Astrocyte (in vitro differentiated cells and primary cell): ENCODE results near the gene USP31. TPM values are rescaled to one million over a fixed set of nuclear protein-coding genes. Genes with fewer than 3 reads are reported as not detected.
A peak's percentile ranks its signal among the peaks of the same experiment; 100 is the strongest.

Experiments used
- DNase-seq: peaks from one replicate; pipeline ENCODE4 v3.0.0-alpha.2; 2010; ENCODE audit warnings: low read depth
- FAIRE-seq: peaks from 2 replicates; lab custom pipeline; 2011; peaks lifted over from hg19 to GRCh38; lab: Jason Lieb, UNC
- H2AFZ ChIP-seq: 2 replicates; pipeline ENCODE4 v1.6.0; 2012; ENCODE audit warnings: low read depth, low read length, inconsistent platforms
- H3K27ac ChIP-seq: 2 replicates; pipeline ENCODE4 v1.5.1; 2011; ENCODE audit warnings: low read depth, low read length, inconsistent platforms
- H3K27me3 ChIP-seq: 2 replicates; pipeline ENCODE4 v1.6.0; 2011; ENCODE audit warnings: low read length, inconsistent platforms; ENCODE audit not compliant: insufficient read depth
- H3K36me3 ChIP-seq: 2 replicates; pipeline ENCODE4 v1.5.1; 2011; ENCODE audit warnings: low read length, inconsistent platforms; ENCODE audit not compliant: insufficient read depth
- H3K4me1 ChIP-seq: 2 replicates; pipeline ENCODE4 v1.5.1; 2011; ENCODE audit warnings: low read length, inconsistent platforms; ENCODE audit not compliant: insufficient read depth
- H3K4me2 ChIP-seq: 2 replicates; pipeline ENCODE4 v1.6.0; 2012; ENCODE audit warnings: low read length, inconsistent platforms
- H3K4me3 ChIP-seq: 2 replicates; pipeline ENCODE4 v1.5.1; 2011; ENCODE audit warnings: low read depth, mild to moderate bottlenecking, low read length, inconsistent platforms; ENCODE audit not compliant: insufficient read depth
- H3K79me2 ChIP-seq: 2 replicates; pipeline ENCODE4 v1.6.0; 2012; ENCODE audit warnings: mild to moderate bottlenecking, low read length, inconsistent platforms; ENCODE audit not compliant: insufficient read depth
- H3K9ac ChIP-seq: 2 replicates; pipeline ENCODE4 v1.6.0; 2012; ENCODE audit warnings: mild to moderate bottlenecking, low read length, inconsistent platforms
- H3K9me3 ChIP-seq: 2 replicates; pipeline ENCODE4 v1.5.1; 2012; ENCODE audit warnings: low read depth, mild to moderate bottlenecking, low read length, inconsistent platforms; ENCODE audit not compliant: insufficient read depth
- H4K20me1 ChIP-seq: 2 replicates; pipeline ENCODE4 v1.6.0; 2012; ENCODE audit warnings: low read length, inconsistent platforms; ENCODE audit not compliant: insufficient read depth
- H3K27ac Mint-ChIP-seq: one replicate; pipeline ENCODE4 v1.8.0; 2021; ENCODE audit warnings: mild to moderate bottlenecking, mixed read lengths; ENCODE audit not compliant: unreplicated experiment
- H3K27me3 Mint-ChIP-seq: one replicate; pipeline ENCODE4 v1.8.0; 2021; ENCODE audit warnings: low read depth, mixed read lengths; ENCODE audit not compliant: unreplicated experiment
- H3K36me3 Mint-ChIP-seq: one replicate; pipeline ENCODE4 v1.8.0; 2021; ENCODE audit warnings: low read depth, mixed read lengths; ENCODE audit not compliant: unreplicated experiment
- H3K4me1 Mint-ChIP-seq: one replicate; pipeline ENCODE4 v1.8.0; 2021; ENCODE audit warnings: low read depth, mixed read lengths; ENCODE audit not compliant: unreplicated experiment
- H3K4me3 Mint-ChIP-seq: one replicate; pipeline ENCODE4 v1.8.0; 2021; ENCODE audit warnings: mild to moderate bottlenecking, moderate library complexity, mixed read lengths; ENCODE audit not compliant: unreplicated experiment
- H3K9me3 Mint-ChIP-seq: one replicate; pipeline ENCODE4 v1.8.0; 2021; ENCODE audit warnings: mild to moderate bottlenecking, mixed read lengths; ENCODE audit not compliant: unreplicated experiment
- CTCF ChIP-seq: IDR thresholded peaks from 2 replicates; pipeline ENCODE4 v1.5.1; 2011; ENCODE audit warnings: low read depth, mild to moderate bottlenecking, inconsistent platforms, low read length, moderate library complexity; ENCODE audit not compliant: insufficient read depth
- EZH2 ChIP-seq: IDR thresholded peaks from 2 replicates; pipeline ENCODE4 v1.6.1; 2012; ENCODE audit warnings: mild to moderate bottlenecking, low read length, inconsistent platforms; ENCODE audit not compliant: insufficient read depth
- total RNA-seq: library from RNA; stranded (reverse); gene quantifications from 2 replicates; pipeline ENCODE4 v1.2.1, GENCODE V29; 2021

USP31 gene
- total RNA-seq, 1 donor from 2014 or later: 9.4 TPM

- peaks cover 4% of the 10 kb centered on the region for H3K36me3 Mint-ChIP-seq
- H3K36me3 ChIP-seq: peaks cover 6% of the 10 kb centered on the region
- no peak overlapping the region for H3K4me2 ChIP-seq
- TF ChIP-seq EZH2 (no peak), CTCF (no peak)
- peaks cover 48% of the 10 kb centered on the region for H3K79me2 ChIP-seq
- no peak for DNase-seq
- no peaks in the 10 kb centered on the region for H3K9me3 Mint-ChIP-seq
- no peaks in the 10 kb centered on the region for H3K4me1 ChIP-seq
- H3K27me3 Mint-ChIP-seq: no peaks in the 10 kb centered on the region
- H3K4me1 Mint-ChIP-seq: peaks cover 2% of the 10 kb centered on the region
- H4K20me1 ChIP-seq: peaks cover 32% of the 10 kb centered on the region
- no peak overlapping the region for H3K27ac ChIP-seq
- H3K9me3 ChIP-seq: no peaks in the 10 kb centered on the region
- H2AFZ ChIP-seq: no peak overlapping the region
- no peak overlapping the region for H3K9ac ChIP-seq
- no peak for FAIRE-seq
- no peak overlapping the region for H3K4me3 Mint-ChIP-seq
- no peak overlapping the region for H3K27ac Mint-ChIP-seq
- H3K4me3 ChIP-seq: no peak overlapping the region
- H3K27me3 ChIP-seq: no peaks in the 10 kb centered on the region
Observed at GRCh38 chr16:23110257-23110899, 38.9 kb downstream of the USP31 start.

DNA sequence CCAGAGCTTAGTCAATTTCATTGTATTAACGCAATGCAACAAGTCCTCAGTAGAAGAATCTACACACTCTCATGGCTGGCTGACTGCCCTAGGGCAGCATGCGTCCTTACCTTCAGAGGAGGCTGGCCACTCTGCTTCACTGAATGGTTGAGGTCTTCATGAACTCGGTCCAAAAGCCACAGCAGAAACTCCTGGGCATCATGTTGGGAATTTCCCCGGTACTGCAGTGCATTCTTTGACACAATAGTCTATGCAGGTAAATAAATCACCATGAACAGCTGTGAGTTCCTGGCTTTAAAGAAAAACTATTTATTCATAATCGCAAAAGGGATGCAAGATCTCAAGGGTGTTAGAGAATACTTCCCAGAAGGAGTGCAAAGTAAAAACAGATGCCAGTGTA lies 41.3 kb downstream of the USP31 start:
- TF ChIP-seq EZH2 (no peak), CTCF (no peak)
- H3K36me3 ChIP-seq: peaks cover 6% of the 10 kb centered on the region
- H3K9ac ChIP-seq: no peak overlapping the region
- no peaks in the 10 kb centered on the region for H3K9me3 Mint-ChIP-seq
- H3K4me3 Mint-ChIP-seq: no peak overlapping the region
- no peak overlapping the region for H3K27ac ChIP-seq
- FAIRE-seq (no peak), DNase-seq (peak; percentile 25)
- peaks cover 29% of the 10 kb centered on the region for H3K79me2 ChIP-seq
- peaks cover 6% of the 10 kb centered on the region for H3K36me3 Mint-ChIP-seq
- peaks cover 21% of the 10 kb centered on the region for H4K20me1 ChIP-seq
- no peaks in the 10 kb centered on the region for H3K27me3 ChIP-seq
- H3K4me1 ChIP-seq: no peaks in the 10 kb centered on the region
- no peak overlapping the region for H3K4me2 ChIP-seq
- no peak overlapping the region for H2AFZ ChIP-seq
- no peak overlapping the region for H3K27ac Mint-ChIP-seq
- no peaks in the 10 kb centered on the region for H3K9me3 ChIP-seq
- peaks cover 2% of the 10 kb centered on the region for H3K4me1 Mint-ChIP-seq
- no peak overlapping the region for H3K4me3 ChIP-seq
- no peaks in the 10 kb centered on the region for H3K27me3 Mint-ChIP-seq

DNA sequence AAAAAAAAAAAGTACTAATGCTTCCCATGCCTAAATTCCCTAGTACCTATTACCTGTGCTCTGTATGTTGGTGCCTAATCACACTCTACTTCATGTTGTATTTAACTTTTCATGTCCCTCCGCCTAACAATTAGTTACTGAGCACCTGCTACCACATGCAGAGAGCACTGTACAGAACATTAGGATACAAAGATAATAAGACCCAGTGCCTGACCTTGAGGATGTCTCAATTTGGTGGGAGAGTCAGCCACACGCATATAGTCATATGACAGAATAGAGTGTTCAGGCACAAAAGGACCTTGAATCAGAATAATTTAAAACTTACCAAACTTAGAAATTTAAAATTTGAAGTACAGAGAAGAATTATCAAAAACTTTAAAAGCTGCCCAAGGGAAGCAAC lies 42.1 kb downstream of the USP31 start:
- Histone ChIP-seq H2AFZ (no peak overlapping the region), H3K9ac (no peak overlapping the region), H3K79me2 (peaks cover 26% of the 10 kb centered on the region), H3K36me3 (peaks cover 6% of the 10 kb centered on the region), H3K4me3 (no peak overlapping the region), H3K27ac (no peak overlapping the region), H3K4me1 (no peaks in the 10 kb centered on the region), H3K9me3 (no peaks in the 10 kb centered on the region), H3K4me2 (no peak overlapping the region), H3K27me3 (no peaks in the 10 kb centered on the region), H4K20me1 (peaks cover 21% of the 10 kb centered on the region)
- H3K27ac Mint-ChIP-seq: no peak overlapping the region
- H3K27me3 Mint-ChIP-seq: no peaks in the 10 kb centered on the region
- H3K4me3 Mint-ChIP-seq: no peak overlapping the region
- H3K9me3 Mint-ChIP-seq: no peaks in the 10 kb centered on the region
- no peak for DNase-seq
- peaks cover 6% of the 10 kb centered on the region for H3K36me3 Mint-ChIP-seq
- FAIRE-seq: no peak
- TF ChIP-seq EZH2: no peak
- TF ChIP-seq CTCF: no peak
- H3K4me1 Mint-ChIP-seq: peaks cover 2% of the 10 kb centered on the region
